NB4 (cell line): ENCODE measurements around the gene EHD1.

ENCODE experiments used
- POLR2A ChIP-seq: IDR thresholded peaks from 2 replicates; pipeline ENCODE4 v1.6.1; 2011; ENCODE audit warnings: mild to moderate bottlenecking; ENCODE audit not compliant: insufficient read length; ENCODE audit errors: extremely low read depth
- TF ChIP-seq, protein P1 (sequence below): IDR thresholded peaks from one replicate; pipeline ENCODE4 v1.5.1; 2012; ENCODE audit warnings: low read depth, low read length
- TF ChIP-seq, protein P2 (sequence below): IDR thresholded peaks from 2 replicates; pipeline ENCODE4 v1.6.1; 2011; ENCODE audit warnings: low read depth, low read length

DNA sequence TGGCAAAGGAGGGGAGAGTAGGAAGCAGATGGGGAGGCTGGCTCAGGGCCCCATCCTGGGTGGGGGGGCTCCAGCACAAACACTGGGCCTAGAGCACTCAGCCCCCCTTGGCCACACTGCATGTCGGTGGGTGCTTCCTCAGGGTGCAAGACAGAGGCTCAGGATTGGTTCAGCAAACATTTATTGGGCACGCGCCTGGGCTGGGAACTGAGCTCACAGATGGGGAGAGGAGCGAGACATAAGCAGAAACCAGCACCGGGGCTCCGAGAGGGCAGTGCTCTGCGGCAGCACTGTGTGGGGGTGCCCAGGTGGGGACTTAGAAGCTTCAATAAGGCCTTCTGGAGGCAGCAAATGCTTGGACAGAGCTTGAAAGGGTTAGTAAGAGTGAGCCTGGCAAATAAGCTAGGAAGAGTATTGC, 12.1 kb upstream of the EHD1 start:
- TF ChIP-seq POLR2A: no peak
- TF ChIP-seq, protein P1, sequence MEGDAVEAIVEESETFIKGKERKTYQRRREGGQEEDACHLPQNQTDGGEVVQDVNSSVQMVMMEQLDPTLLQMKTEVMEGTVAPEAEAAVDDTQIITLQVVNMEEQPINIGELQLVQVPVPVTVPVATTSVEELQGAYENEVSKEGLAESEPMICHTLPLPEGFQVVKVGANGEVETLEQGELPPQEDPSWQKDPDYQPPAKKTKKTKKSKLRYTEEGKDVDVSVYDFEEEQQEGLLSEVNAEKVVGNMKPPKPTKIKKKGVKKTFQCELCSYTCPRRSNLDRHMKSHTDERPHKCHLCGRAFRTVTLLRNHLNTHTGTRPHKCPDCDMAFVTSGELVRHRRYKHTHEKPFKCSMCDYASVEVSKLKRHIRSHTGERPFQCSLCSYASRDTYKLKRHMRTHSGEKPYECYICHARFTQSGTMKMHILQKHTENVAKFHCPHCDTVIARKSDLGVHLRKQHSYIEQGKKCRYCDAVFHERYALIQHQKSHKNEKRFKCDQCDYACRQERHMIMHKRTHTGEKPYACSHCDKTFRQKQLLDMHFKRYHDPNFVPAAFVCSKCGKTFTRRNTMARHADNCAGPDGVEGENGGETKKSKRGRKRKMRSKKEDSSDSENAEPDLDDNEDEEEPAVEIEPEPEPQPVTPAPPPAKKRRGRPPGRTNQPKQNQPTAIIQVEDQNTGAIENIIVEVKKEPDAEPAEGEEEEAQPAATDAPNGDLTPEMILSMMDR: no peak
- TF ChIP-seq, protein P2, sequence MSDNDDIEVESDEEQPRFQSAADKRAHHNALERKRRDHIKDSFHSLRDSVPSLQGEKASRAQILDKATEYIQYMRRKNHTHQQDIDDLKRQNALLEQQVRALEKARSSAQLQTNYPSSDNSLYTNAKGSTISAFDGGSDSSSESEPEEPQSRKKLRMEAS: no peak
